ENCODE data around the gene SLAMF9.

SLAMF9 gene

GRCh38 chr1:159974350-159974965, 20.4 kb upstream of the SLAMF9 start:
- no peak for FAIRE-seq

GRCh38 chr1:159973350-159973940, 19.4 kb upstream of the SLAMF9 start:
- FAIRE-seq: no peak

GRCh38 chr1:159972443-159973205, 18.6 kb upstream of the SLAMF9 start:
- no peak for FAIRE-seq

- FAIRE-seq: no peak
Measured at GRCh38 chr1:159970932-159971342, 16.9 kb upstream of the SLAMF9 start.

- FAIRE-seq: no peak
Measured at GRCh38 chr1:159968901-159969300, 14.9 kb upstream of the SLAMF9 start.

- no peak for FAIRE-seq
Measured at GRCh38 chr1:159965263-159965662, 11.2 kb upstream of the SLAMF9 start.

- no peak for FAIRE-seq
Measured at GRCh38 chr1:159964144-159964543, 10.1 kb upstream of the SLAMF9 start.

GRCh38 chr1:159962176-159962575, 8.1 kb upstream of the SLAMF9 start:
- no peak for FAIRE-seq

- no peak for FAIRE-seq
Measured at GRCh38 chr1:159961636-159962035, 7.6 kb upstream of the SLAMF9 start.

GRCh38 chr1:159960721-159961381, 6.8 kb upstream of the SLAMF9 start:
- peak; percentile 36 for FAIRE-seq

GRCh38 chr1:159959451-159959850, 5.4 kb upstream of the SLAMF9 start:
- FAIRE-seq: no peak

- no peak for FAIRE-seq
Measured at GRCh38 chr1:159958719-159959380, 4.8 kb upstream of the SLAMF9 start.

- FAIRE-seq: no peak
Measured at GRCh38 chr1:159957824-159958268, 3.8 kb upstream of the SLAMF9 start.

- no peak for FAIRE-seq
Measured at GRCh38 chr1:159955456-159955855, 1.4 kb upstream of the SLAMF9 start.

- no peak for FAIRE-seq
Measured at GRCh38 chr1:159952932-159953331, 1.1 kb downstream of the SLAMF9 start.

GRCh38 chr1:159951551-159951950, 2.5 kb downstream of the SLAMF9 start:
- no peak for FAIRE-seq

GRCh38 chr1:159951016-159951415, 3.0 kb downstream of the SLAMF9 start:
- no peak for FAIRE-seq

- FAIRE-seq: no peak
Measured at GRCh38 chr1:159949981-159950381, 4.1 kb downstream of the SLAMF9 start.

GRCh38 chr1:159949123-159949522, 4.9 kb downstream of the SLAMF9 start:
- FAIRE-seq: no peak

- no peak for FAIRE-seq
Measured at GRCh38 chr1:159947942-159948341, 6.1 kb downstream of the SLAMF9 start.

- no peak for FAIRE-seq
Measured at GRCh38 chr1:159946242-159947187, 7.5 kb downstream of the SLAMF9 start.

Data from colon (tissue), 2 donors.